ENCODE results near the gene ESM1. TPM values are rescaled to one million over a fixed set of nuclear protein-coding genes. Genes with fewer than 3 reads are reported as not detected.

The ESM1 gene
- total and polyA plus RNA-seq, 2 donors (not counting 1 experiment from before 2014, with no cell fraction given) = not detected

DNA sequence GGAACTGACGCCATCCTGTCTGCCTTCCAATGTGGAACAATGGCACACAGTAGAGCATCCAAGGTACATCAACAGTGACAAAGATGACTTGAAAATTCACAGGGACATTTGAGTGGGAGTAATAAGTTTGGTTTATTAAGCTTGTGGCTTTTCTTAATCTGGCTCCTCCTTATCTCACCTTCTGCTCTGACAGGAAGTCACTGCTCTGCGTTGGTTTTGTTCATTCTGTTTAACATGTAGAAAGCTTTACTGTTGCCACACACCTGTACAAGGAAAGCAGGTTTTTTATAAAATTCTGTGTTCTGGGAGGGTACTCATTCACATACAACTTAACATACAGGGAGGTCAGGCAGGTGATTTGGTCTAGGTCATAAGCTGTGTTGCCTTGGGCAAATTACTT is 37.1 kb upstream of the ESM1 start:
- Mint-ChIP-seq H3K4me1 (peaks cover 4% of the 10 kb centered on the region), H3K27ac (no peak overlapping the region), H3K27me3 (peaks cover 24% of the 10 kb centered on the region), H3K9me3 (ENCODE audit: insufficient read depth) (no peaks in the 10 kb centered on the region), H3K4me3 (no peak overlapping the region)
- no peaks in the 10 kb centered on the region for H4K20me1 ChIP-seq (ENCODE audit: control insufficient read depth, insufficient read depth, low read length, poor library complexity, severe bottlenecking)
- H3K9ac ChIP-seq (ENCODE audit: low read length) = no peak overlapping the region
- no peaks in the 10 kb centered on the region for H3K9me3 ChIP-seq (ENCODE audit: control extremely low read depth in 1 of 3, control insufficient read depth in 2 of 3, insufficient read depth in 1 of 3, low read length in 2 of 3)
- ChIA-PET POLR2A (no interaction called here), CTCF (no interaction called here)
- TF ChIP-seq EZH2 (IDR thresholded peaks at IDR 0.05; ENCODE audit: borderline replicate concordance, insufficient read depth, low read depth, low read length, poor library complexity, severe bottlenecking) = no peak
- TF ChIP-seq, protein P1, sequence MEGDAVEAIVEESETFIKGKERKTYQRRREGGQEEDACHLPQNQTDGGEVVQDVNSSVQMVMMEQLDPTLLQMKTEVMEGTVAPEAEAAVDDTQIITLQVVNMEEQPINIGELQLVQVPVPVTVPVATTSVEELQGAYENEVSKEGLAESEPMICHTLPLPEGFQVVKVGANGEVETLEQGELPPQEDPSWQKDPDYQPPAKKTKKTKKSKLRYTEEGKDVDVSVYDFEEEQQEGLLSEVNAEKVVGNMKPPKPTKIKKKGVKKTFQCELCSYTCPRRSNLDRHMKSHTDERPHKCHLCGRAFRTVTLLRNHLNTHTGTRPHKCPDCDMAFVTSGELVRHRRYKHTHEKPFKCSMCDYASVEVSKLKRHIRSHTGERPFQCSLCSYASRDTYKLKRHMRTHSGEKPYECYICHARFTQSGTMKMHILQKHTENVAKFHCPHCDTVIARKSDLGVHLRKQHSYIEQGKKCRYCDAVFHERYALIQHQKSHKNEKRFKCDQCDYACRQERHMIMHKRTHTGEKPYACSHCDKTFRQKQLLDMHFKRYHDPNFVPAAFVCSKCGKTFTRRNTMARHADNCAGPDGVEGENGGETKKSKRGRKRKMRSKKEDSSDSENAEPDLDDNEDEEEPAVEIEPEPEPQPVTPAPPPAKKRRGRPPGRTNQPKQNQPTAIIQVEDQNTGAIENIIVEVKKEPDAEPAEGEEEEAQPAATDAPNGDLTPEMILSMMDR (IDR thresholded peaks at IDR 0.05) = no peak
- WGBS (ENCODE audit: insufficient coverage) = 67% methylated on average over 1 of the region's 2 CpGs
- H3K4me3 ChIP-seq (ENCODE audit: control extremely low read depth in 1 of 5, extremely low read depth in 1 of 5, insufficient read depth in 1 of 5, low read depth in 2 of 5, low read length in 4 of 5) = no peak overlapping the region
- intact Hi-C loops (cut with micrococcal nuclease) = no loop called here
- peaks cover 2 to 3% of the 10 kb centered on the region in 2 donors for H3K4me1 ChIP-seq (ENCODE audit: control insufficient read depth in 2 of 2, insufficient read depth in 2 of 2, low read length in 2 of 2)
- H3K79me2 ChIP-seq (ENCODE audit: control insufficient read depth, insufficient read depth, low read length) = no peaks in the 10 kb centered on the region
- no peaks in the 10 kb centered on the region for H3K36me3 ChIP-seq (replicated peaks in 1 of 2; ENCODE audit: control extremely low read depth in 1 of 2, control insufficient read depth in 1 of 2, extremely low read depth in 1 of 2, insufficient read depth in 2 of 2, low read length in 1 of 2)
- H2AFZ ChIP-seq (ENCODE audit: insufficient read depth, low read depth, low read length, poor library complexity, severe bottlenecking) = no peak overlapping the region
- no peak overlapping the region for H3K27ac ChIP-seq (ENCODE audit: low read length in 2 of 2)
- ATAC-seq (ENCODE audit: low read depth) = no peak
- no peak for DNase-seq
- no peak overlapping the region for H3K4me2 ChIP-seq (replicated peaks; ENCODE audit: low read depth, low read length, poor library complexity, severe bottlenecking)
- no peaks in the 10 kb centered on the region for H3K27me3 ChIP-seq (replicated peaks in 1 of 4; ENCODE audit: control extremely low read depth in 1 of 4, control insufficient read depth in 3 of 4, insufficient read depth in 4 of 4, low read length in 3 of 4)

DNA sequence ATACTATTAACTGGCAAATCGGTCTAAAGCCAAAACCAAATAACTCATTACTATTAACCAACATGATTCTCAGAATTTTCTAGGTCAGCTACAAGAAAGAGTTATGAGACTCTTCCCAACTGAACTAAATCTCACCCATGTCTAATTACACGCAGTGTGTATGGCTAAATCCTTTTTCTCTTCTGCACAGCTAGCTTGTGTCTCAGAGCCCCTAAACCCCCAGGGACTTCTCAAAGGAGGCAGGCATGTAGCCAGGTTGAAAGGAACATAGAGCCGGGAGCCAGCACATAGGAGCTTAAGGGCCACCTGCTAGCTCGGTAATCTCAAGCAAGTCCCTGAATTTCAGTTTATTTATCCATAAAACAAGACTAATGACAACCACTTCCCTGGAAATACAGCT is 36.4 kb upstream of the ESM1 start:
- Mint-ChIP-seq H3K27ac (no peak overlapping the region), H3K4me1 (no peaks in the 10 kb centered on the region), H3K9me3 (ENCODE audit: insufficient read depth) (no peaks in the 10 kb centered on the region), H3K4me3 (no peak overlapping the region), H3K27me3 (peaks cover 20% of the 10 kb centered on the region)
- no peak for ATAC-seq (ENCODE audit: low read depth)
- CTCF ChIA-PET = interaction anchor here (0.6 kb wide), 1 partner anchor 67 kb away, joined by 3 read pairs; no protein-coding TSS in a partner anchor
- Histone ChIP-seq H4K20me1 (ENCODE audit: control insufficient read depth, insufficient read depth, low read length, poor library complexity, severe bottlenecking) (no peaks in the 10 kb centered on the region), H3K4me1 (ENCODE audit: control insufficient read depth in 2 of 2, insufficient read depth in 2 of 2, low read length in 2 of 2) (no peaks in the 10 kb centered on the region), H3K36me3 (replicated peaks in 1 of 2; ENCODE audit: control extremely low read depth in 1 of 2, control insufficient read depth in 1 of 2, extremely low read depth in 1 of 2, insufficient read depth in 2 of 2, low read length in 1 of 2) (no peaks in the 10 kb centered on the region), H3K4me2 (replicated peaks; ENCODE audit: low read depth, low read length, poor library complexity, severe bottlenecking) (no peak overlapping the region), H3K27ac (ENCODE audit: low read length in 2 of 2) (no peak overlapping the region), H3K9ac (ENCODE audit: low read length) (no peak overlapping the region), H3K79me2 (ENCODE audit: control insufficient read depth, insufficient read depth, low read length) (no peaks in the 10 kb centered on the region), H2AFZ (ENCODE audit: insufficient read depth, low read depth, low read length, poor library complexity, severe bottlenecking) (no peak overlapping the region), H3K27me3 (replicated peaks in 1 of 4; ENCODE audit: control extremely low read depth in 1 of 4, control insufficient read depth in 3 of 4, insufficient read depth in 4 of 4, low read length in 3 of 4) (no peaks in the 10 kb centered on the region), H3K4me3 (ENCODE audit: control extremely low read depth in 1 of 5, extremely low read depth in 1 of 5, insufficient read depth in 1 of 5, low read depth in 2 of 5, low read length in 4 of 5) (no peak overlapping the region), H3K9me3 (ENCODE audit: control extremely low read depth in 1 of 3, control insufficient read depth in 2 of 3, insufficient read depth in 1 of 3, low read length in 2 of 3) (no peaks in the 10 kb centered on the region)
- intact Hi-C loops (cut with micrococcal nuclease) = no loop called here
- WGBS (ENCODE audit: insufficient coverage) = 72% methylated on average over 2 of the region's 4 CpGs
- TF ChIP-seq, protein P1 (IDR thresholded peaks at IDR 0.05) = no peak
- no peak for TF ChIP-seq EZH2 (IDR thresholded peaks at IDR 0.05; ENCODE audit: borderline replicate concordance, insufficient read depth, low read depth, low read length, poor library complexity, severe bottlenecking)
- no peak for DNase-seq
- POLR2A ChIA-PET = no interaction called here
